GM18526 (cell line): ENCODE measurements around the gene HNF1B.

Experiments used
- POLR2A ChIP-seq: IDR thresholded peaks from 3 replicates; pipeline ENCODE4 v1.6.1; 2011; ENCODE audit not compliant: insufficient read length; ENCODE audit errors: extremely low read depth

HNF1B gene, protein sequence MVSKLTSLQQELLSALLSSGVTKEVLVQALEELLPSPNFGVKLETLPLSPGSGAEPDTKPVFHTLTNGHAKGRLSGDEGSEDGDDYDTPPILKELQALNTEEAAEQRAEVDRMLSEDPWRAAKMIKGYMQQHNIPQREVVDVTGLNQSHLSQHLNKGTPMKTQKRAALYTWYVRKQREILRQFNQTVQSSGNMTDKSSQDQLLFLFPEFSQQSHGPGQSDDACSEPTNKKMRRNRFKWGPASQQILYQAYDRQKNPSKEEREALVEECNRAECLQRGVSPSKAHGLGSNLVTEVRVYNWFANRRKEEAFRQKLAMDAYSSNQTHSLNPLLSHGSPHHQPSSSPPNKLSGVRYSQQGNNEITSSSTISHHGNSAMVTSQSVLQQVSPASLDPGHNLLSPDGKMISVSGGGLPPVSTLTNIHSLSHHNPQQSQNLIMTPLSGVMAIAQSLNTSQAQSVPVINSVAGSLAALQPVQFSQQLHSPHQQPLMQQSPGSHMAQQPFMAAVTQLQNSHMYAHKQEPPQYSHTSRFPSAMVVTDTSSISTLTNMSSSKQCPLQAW

GRCh38 chr17:37744961-37745800, at the start of gene HNF1B:
HNF1B (minus strand) TSS chr17:37745059; CDS start chr17:37744884, 175 bp downstream.
- peak; percentile 93 for TF ChIP-seq POLR2A

DNA sequence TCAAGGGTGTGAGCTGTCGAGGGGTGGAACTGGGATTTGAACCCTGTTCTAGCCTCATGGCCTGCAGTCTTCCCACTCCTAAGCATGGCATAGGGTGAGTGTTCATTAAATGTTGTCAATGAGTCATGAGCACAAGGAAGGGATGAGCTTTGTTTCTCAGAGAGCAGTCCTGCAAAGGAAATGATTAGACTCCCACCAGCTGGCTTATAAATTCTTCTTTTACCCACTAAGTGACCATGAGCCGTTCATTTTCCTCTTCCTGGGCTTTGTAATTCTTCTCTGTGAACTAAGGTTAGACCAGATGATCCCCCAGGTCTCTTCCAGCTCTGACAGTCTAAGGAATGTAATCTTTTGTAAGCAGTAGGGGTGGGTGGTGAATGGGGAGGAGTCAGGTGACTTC, 47.9 kb upstream of the HNF1B start:
- TF ChIP-seq POLR2A: no peak

DNA sequence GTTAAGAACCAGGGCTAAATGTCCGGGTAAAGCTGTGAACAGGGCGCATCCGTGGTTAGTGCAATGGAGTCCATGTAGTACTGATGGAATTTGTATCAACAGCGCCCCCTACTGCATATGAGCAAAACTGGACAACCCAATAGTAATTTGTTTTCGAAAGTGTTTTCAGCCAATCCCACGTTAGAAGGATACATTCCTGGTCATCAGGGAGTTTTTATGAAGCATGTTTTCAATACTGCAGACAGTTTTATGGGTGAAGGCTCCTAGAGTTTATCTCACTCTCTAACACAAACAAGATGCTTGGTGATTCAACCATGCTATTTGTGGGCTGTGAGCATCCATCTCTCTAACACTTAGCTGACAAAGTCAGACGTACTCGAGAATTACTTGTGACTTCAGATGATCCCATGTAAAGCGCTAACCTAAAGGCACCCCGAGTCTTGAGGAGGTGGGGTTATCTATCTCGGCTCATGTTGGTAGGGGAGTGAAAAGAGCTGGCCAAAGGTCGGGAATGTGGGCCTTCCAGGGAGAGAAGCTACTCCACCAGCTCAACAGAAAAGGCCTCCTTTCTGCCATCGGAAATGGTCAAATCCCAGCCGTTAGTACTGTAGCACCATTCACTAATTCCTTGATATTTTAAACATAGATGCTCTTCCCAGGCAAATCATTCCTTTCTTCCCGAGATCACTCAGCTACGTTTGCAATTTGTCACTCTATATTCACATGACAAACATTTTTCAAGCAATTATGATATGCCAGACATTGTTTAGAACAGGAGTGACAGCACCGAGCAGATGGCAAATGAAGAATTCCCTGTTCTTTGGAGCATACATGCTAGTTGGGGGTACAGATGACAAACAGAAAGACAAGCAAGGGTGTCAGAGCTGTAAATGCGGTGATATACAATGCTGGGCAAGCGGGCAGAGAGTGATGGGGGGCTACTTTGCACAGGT, 46.9 kb upstream of the HNF1B start:
- no peak for TF ChIP-seq POLR2A

DNA sequence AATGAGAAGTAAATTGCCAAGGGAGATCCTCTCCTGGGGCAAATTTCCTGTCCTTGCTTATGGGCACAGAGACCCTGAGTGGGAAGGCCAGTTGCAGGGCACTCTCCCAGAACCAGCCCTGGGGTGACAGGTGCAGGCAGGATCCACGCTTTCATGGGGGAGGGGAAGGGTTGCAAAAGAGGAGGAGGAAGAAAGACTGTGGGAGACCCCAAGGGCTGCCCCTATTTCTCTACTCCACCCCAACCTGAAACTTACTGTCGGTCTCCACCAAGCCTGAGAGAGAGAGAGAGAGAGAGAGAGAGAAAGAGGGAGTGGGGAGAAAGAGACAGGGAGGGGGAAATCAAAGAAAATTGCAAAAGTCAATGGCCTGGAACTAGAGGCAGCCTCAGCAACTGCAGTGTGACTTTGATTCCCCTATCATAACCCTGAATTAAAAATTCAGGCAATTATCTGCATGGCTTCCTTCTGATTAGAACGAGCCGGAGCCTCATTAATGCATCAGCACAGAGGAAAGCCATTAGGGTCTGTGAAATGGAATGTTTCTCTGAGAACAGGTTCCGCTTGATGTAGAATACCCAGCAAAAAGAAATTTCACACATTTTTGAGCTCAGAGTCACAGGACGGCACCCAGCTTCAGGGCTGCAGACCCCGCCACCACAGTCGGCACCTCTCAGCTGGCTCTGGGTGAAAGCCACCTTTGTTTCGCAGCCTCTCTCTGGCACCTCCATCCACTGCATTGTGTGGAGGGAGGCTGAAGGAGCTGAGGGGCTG, 45.1 kb upstream of the HNF1B start:
- TF ChIP-seq POLR2A: no peak

- no peak for TF ChIP-seq POLR2A
Measured at GRCh38 chr17:37789021-37789565, 44.2 kb upstream of the HNF1B start.

- no peak for TF ChIP-seq POLR2A
Measured at GRCh38 chr17:37788526-37788925, 43.7 kb upstream of the HNF1B start.

DNA sequence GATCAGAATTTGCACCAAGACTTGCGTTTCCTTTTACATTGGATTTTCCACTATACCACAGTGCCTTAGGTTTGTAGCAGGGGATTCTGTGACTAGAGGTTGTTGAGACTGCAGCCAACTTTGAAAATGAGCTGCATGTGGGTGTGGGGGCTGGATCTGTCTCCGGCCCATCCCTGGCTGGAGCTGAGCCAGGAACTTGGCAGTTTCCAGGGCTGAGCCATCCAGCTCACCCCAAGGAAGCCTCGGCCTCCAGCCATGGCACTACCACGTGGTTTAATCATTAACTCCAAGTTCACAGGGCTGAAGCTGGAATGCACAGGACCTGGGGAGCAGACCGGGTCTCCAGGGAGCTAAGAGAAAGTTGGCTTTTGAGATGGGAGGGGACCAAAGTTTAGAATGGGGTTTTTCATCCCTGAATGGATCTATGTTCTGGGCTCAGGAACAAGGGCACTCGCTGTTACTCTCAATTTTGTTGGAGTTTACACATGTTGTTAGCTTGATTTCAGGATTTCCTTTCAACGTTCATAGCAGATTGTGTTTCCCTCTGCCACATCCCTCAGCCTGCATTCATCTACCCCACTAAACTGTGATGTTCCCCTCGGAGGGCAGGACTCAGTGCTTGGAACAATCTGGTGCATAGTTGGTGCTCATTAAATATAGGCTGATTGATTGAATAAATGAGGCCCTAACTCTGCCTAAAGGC, 42.3 kb upstream of the HNF1B start:
- TF ChIP-seq POLR2A: no peak

DNA sequence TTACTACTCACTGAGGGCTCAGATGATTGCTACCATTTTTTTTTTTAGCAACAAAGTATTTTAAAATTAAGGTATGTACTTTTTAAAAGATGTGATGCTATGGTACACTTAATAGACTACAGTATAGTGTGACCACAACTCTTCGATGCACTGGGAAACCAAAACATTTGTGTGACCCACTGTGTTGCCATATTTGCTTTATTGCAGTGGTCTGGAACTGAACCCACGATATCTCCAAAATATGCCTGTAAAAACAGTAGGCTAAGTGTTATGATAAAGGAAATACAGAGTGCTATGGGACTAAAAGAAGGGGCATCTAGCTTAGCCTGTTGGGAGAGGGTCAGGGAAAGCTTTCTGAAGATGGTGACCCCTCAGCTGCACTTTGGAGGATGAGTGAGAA, 41.6 kb upstream of the HNF1B start:
- no peak for TF ChIP-seq POLR2A

DNA sequence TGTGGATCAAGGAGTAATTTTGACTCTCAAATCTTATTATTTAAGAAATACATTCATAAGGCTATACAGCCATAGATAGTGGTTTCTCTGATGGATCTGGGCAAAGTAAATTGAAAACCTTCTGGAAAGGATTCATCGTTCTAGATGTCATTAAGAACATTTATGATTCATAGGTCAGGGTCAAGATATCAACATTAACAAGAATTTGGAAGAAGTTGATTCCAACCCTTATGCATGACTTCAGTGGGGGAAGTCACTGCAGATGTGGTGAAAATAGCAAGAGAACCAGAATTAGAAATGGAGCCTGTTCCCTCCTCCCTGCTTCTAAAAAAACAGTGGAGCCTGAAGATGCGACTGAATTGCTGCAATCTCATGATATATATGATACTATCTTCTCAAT, 36.6 kb upstream of the HNF1B start:
- no peak for TF ChIP-seq POLR2A

- no peak for TF ChIP-seq POLR2A
Measured at GRCh38 chr17:37779554-37779953, 34.7 kb upstream of the HNF1B start.

GRCh38 chr17:37774504-37774903, 29.6 kb upstream of the HNF1B start:
- no peak for TF ChIP-seq POLR2A

GRCh38 chr17:37772982-37773381, 28.1 kb upstream of the HNF1B start:
- no peak for TF ChIP-seq POLR2A
